ENCODE data around the gene CASP10. TPM values are rescaled to one million over a fixed set of nuclear protein-coding genes. Genes with fewer than 3 reads are reported as not detected.

Gene CASP10
- total and polyA plus RNA-seq, 2 of the 13 experiments (the other 11 are each of a cell fraction or from before 2014, with no cell fraction given): 22.2 to 23.8 TPM

DNA sequence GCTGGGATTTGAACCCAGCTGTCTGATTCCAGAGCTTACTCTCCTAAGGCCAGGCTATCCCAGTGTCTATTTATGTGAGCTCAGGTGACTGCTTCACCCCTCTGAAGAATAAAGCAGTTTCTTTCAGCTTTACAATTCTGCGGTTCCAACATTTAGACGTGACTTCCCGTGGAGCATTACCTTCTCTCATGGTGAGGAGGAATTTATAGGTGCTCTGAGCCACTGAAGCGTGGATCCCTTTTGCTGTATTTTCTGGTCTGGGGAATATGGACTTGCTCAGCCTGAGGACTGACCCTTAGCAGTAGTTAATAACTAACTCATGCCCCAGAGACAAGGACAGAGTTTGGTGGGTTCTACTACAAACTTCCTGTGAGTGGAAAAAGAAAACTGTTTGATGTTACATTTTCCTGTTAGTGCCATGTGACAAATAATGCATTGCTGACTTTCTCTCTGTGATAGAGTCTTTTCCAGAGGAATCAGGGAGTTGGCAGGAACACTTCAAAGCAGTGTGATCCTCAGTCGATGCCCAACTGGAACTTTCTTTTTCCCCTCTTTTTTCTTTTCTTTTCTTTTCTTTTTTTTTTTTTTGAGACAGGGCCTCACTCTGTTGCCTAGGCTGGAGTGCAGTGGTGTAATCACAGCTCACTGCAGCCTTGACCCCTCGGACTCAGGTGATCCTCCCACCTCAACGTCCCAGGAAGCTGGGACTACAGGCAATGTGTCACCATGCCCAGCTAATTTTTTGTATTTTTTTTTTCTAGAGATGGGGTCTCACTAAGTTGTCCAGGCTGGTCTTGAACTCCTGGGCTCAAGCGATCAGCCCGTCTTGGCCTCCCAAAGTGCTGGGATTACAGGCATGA lies 21.9 kb downstream of the CASP10 start (continued):
- TF ChIP-seq KDM2A (CRISPR knock-in tag; IDR thresholded peaks at IDR 0.05; ENCODE audit: borderline replicate concordance, low read depth) (peak; percentile 68), ZNF24 (IDR thresholded peaks at IDR 0.05) (peak; percentile 38; the same call in 1 of the 2 replicates), THAP11 (CRISPR knock-in tag; IDR thresholded peaks at IDR 0.05) (peak; percentile 53), ZSCAN22 (CRISPR knock-in tag; IDR thresholded peaks at IDR 0.05) (no peak), NR3C1 (CRISPR knock-in tag; IDR thresholded peaks at IDR 0.05) (no peak), SMC3 (IDR thresholded peaks at IDR 0.05; ENCODE audit: low read length) (no peak; the same call in 1 of the 2 replicates), TCF7 (IDR thresholded peaks at IDR 0.05; ENCODE audit: low read depth) (peak; percentile 89), AGO1 (IDR thresholded peaks at IDR 0.05; ENCODE audit: low read depth, low read length, poor library complexity, severe bottlenecking) (no peak), SNAI1 (CRISPR knock-in tag; IDR thresholded peaks at IDR 0.05; ENCODE audit: borderline replicate concordance) (no peak), HDAC1 (CRISPR knock-in tag; IDR thresholded peaks at IDR 0.05) (peak; percentile 82), HMG20A (CRISPR knock-in tag; IDR thresholded peaks at IDR 0.05; ENCODE audit: borderline replicate concordance) (peak; percentile 65; the same call in 1 of the 2 replicates), CENPX (CRISPR knock-in tag; IDR thresholded peaks at IDR 0.05) (no peak), MEIS2 (CRISPR knock-in tag; IDR thresholded peaks at IDR 0.05) (no peak; the same call in 1 of the 2 replicates), CHD2 (IDR thresholded peaks at IDR 0.05; ENCODE audit: low read depth, low read length) (no peak), PAX8 (CRISPR knock-in tag; IDR thresholded peaks at IDR 0.05; ENCODE audit: borderline replicate concordance) (no peak), JUN (CRISPR knock-in tag; IDR thresholded peaks at IDR 0.05) (no peak), CENPT (CRISPR knock-in tag; IDR thresholded peaks at IDR 0.05; ENCODE audit: low read depth) (no peak), FOXA3 (CRISPR knock-in tag; IDR thresholded peaks at IDR 0.05) (peak; percentile 73)
- TF ChIP-seq, protein P1, sequence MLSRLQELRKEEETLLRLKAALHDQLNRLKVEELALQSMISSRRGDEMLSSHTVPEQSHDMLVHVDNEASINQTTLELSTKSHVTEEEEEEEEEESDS (CRISPR knock-in tag; IDR thresholded peaks at IDR 0.05; ENCODE audit: borderline replicate concordance): no peak
- TF ChIP-seq, protein P2, sequence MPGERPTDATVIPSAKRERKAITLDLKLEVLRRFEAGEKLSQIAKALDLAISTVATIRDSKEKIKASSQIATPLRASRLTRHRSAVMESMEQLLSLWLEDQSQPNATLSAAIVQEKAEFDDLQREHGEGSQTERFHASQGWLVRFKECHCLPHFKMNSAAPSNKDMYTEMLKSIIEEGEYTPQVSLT (CRISPR knock-in tag; IDR thresholded peaks at IDR 0.05; ENCODE audit: borderline replicate concordance, low read depth): no peak
- TF ChIP-seq, protein P3, sequence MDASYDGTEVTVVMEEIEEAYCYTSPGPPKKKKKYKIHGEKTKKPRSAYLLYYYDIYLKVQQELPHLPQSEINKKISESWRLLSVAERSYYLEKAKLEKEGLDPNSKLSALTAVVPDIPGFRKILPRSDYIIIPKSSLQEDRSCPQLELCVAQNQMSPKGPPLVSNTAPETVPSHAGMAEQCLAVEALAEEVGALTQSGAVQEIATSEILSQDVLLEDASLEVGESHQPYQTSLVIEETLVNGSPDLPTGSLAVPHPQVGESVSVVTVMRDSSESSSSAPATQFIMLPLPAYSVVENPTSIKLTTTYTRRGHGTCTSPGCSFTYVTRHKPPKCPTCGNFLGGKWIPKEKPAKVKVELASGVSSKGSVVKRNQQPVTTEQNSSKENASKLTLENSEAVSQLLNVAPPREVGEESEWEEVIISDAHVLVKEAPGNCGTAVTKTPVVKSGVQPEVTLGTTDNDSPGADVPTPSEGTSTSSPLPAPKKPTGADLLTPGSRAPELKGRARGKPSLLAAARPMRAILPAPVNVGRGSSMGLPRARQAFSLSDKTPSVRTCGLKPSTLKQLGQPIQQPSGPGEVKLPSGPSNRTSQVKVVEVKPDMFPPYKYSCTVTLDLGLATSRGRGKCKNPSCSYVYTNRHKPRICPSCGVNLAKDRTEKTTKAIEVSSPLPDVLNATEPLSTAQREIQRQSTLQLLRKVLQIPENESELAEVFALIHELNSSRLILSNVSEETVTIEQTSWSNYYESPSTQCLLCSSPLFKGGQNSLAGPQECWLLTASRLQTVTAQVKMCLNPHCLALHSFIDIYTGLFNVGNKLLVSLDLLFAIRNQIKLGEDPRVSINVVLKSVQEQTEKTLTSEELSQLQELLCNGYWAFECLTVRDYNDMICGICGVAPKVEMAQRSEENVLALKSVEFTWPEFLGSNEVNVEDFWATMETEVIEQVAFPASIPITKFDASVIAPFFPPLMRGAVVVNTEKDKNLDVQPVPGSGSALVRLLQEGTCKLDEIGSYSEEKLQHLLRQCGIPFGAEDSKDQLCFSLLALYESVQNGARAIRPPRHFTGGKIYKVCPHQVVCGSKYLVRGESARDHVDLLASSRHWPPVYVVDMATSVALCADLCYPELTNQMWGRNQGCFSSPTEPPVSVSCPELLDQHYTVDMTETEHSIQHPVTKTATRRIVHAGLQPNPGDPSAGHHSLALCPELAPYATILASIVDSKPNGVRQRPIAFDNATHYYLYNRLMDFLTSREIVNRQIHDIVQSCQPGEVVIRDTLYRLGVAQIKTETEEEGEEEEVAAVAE (CRISPR knock-in tag; IDR thresholded peaks at IDR 0.05; ENCODE audit: borderline replicate concordance): no peak
- TF ChIP-seq, protein P4, sequence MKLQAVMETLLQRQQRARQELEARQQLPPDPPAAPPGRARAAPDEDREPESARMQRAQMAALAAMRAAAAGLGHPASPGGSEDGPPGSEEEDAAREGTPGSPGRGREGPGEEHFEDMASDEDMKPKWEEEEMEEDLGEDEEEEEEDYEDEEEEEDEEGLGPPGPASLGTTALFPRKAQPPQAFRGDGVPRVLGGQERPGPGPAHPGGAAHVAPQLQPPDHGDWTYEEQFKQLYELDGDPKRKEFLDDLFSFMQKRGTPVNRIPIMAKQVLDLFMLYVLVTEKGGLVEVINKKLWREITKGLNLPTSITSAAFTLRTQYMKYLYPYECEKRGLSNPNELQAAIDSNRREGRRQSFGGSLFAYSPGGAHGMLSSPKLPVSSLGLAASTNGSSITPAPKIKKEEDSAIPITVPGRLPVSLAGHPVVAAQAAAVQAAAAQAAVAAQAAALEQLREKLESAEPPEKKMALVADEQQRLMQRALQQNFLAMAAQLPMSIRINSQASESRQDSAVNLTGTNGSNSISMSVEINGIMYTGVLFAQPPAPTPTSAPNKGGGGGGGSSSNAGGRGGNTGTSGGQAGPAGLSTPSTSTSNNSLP (IDR thresholded peaks at IDR 0.05; ENCODE audit: low read depth, low read length): peak; percentile 63; the same call in 1 of the 2 replicates
- TF ChIP-seq, protein P5, sequence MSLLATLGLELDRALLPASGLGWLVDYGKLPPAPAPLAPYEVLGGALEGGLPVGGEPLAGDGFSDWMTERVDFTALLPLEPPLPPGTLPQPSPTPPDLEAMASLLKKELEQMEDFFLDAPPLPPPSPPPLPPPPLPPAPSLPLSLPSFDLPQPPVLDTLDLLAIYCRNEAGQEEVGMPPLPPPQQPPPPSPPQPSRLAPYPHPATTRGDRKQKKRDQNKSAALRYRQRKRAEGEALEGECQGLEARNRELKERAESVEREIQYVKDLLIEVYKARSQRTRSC (CRISPR knock-in tag; IDR thresholded peaks at IDR 0.05; ENCODE audit: low read depth): no peak

All from HepG2 (cell line).